Measurements from ENCODE around the gene MAP4K1.

DNA sequence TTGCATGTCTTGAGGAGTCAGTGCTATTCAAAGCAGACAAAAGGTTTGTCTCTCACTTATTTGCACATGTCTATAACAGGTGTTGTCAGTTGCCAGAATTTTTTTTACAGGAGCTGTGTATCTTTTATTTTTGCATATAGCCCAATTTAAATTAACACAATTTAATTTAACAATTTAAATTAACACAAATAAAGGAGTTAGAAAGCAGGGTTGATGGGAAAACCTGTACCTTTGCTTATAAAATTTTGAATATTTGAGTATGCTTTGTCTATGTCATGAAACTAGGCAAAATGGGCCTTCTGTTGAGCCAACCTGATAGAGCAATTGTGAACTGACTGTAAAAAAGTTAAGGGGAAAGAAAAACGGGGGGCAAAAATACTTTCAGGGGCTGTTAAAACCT, 78.0 kb downstream of the MAP4K1 start:
- TF ChIP-seq CTCF (IDR thresholded peaks at IDR 0.05) (no peak), POLR2A (IDR thresholded peaks at IDR 0.05) (no peak)

Measured in body of pancreas (tissue), 4 donors.